ENCODE results near the gene TANC1. TPM values are rescaled to one million over a fixed set of nuclear protein-coding genes. Genes with fewer than 3 reads are reported as not detected.
"Not testable (repeated sequence)": the region's sequence is repeated elsewhere in the genome, so short reads cannot be mapped to it uniquely, and the experiment has no call there.

Gene TANC1
- polyA plus RNA-seq, 1 donor = 22.6 TPM

- DNase-seq = no peak
These were observed 127.4 kb downstream of the TANC1 start for GRCh38 chr2:159095813-159096212.

GRCh38 chr2:159096302-159096855, 127.9 kb downstream of the TANC1 start:
- 93% methylated on average over 3 of the region's 8 CpGs for WGBS (ENCODE audit: insufficient coverage, low lambda C conversion rate)
- H3K27ac ChIP-seq (ENCODE audit: low read length); DNase-seq: not testable (repeated sequence)

More at GRCh38 chr2:159095813-159096212, 127.4 kb downstream of the TANC1 start:
- Histone ChIP-seq H3K4me1 (ENCODE audit: control insufficient read depth, insufficient read depth, low read length) (peaks cover 5% of the 10 kb centered on the region), H3K27me3 (ENCODE audit: control insufficient read depth, insufficient read depth, low read length) (no peaks in the 10 kb centered on the region), H3K36me3 (ENCODE audit: control insufficient read depth, insufficient read depth, low read length) (no peaks in the 10 kb centered on the region), H3K27ac (ENCODE audit: low read length) (no peak overlapping the region), H3K4me3 (ENCODE audit: low read length) (no peak overlapping the region), H3K9me3 (ENCODE audit: control insufficient read depth, low read depth, low read length) (peaks cover 16% of the 10 kb centered on the region)
- no CpG with 5 or more reads among the region's 1 CpG for WGBS (ENCODE audit: insufficient coverage, low lambda C conversion rate)

GRCh38 chr2:159096901-159097300, 128.5 kb downstream of the TANC1 start:
- H3K4me1 ChIP-seq (ENCODE audit: control insufficient read depth, insufficient read depth, low read length) = peaks cover 5% of the 10 kb centered on the region
- H3K4me3 ChIP-seq (ENCODE audit: low read length) = no peak overlapping the region
- no peak for DNase-seq
- no peaks in the 10 kb centered on the region for H3K36me3 ChIP-seq (ENCODE audit: control insufficient read depth, insufficient read depth, low read length)
- no CpG with 5 or more reads among the region's 1 CpG for WGBS (ENCODE audit: insufficient coverage, low lambda C conversion rate)
- H3K27me3 ChIP-seq (ENCODE audit: control insufficient read depth, insufficient read depth, low read length) = no peaks in the 10 kb centered on the region
- peaks cover 16% of the 10 kb centered on the region for H3K9me3 ChIP-seq (ENCODE audit: control insufficient read depth, low read depth, low read length)
- no peak overlapping the region for H3K27ac ChIP-seq (ENCODE audit: low read length)

More at GRCh38 chr2:159096302-159096855, 127.9 kb downstream of the TANC1 start:
- not testable (repeated sequence) for H3K4me1 ChIP-seq (ENCODE audit: control insufficient read depth, insufficient read depth, low read length); H3K27me3 ChIP-seq (ENCODE audit: control insufficient read depth, insufficient read depth, low read length); H3K4me3 ChIP-seq (ENCODE audit: low read length); H3K36me3 ChIP-seq (ENCODE audit: control insufficient read depth, insufficient read depth, low read length)
- H3K9me3 ChIP-seq (ENCODE audit: control insufficient read depth, low read depth, low read length) = peaks cover 16% of the 10 kb centered on the region

GRCh38 chr2:159098361-159098760, 129.9 kb downstream of the TANC1 start:
- peaks cover 5% of the 10 kb centered on the region for H3K4me1 ChIP-seq (ENCODE audit: control insufficient read depth, insufficient read depth, low read length)
- H3K27ac ChIP-seq (ENCODE audit: low read length) = no peak overlapping the region
- H3K36me3 ChIP-seq (ENCODE audit: control insufficient read depth, insufficient read depth, low read length) = no peaks in the 10 kb centered on the region
- H3K9me3 ChIP-seq (ENCODE audit: control insufficient read depth, low read depth, low read length) = peaks cover 16% of the 10 kb centered on the region
- DNase-seq = no peak
- H3K4me3 ChIP-seq (ENCODE audit: low read length) = no peak overlapping the region
- H3K27me3 ChIP-seq (ENCODE audit: control insufficient read depth, insufficient read depth, low read length) = no peaks in the 10 kb centered on the region
- no CpG with 5 or more reads among the region's 3 CpGs for WGBS (ENCODE audit: insufficient coverage, low lambda C conversion rate)

- WGBS (ENCODE audit: insufficient coverage, low lambda C conversion rate) = no CpG with 5 or more reads among the region's 3 CpGs
- no peak overlapping the region for H3K4me3 ChIP-seq (ENCODE audit: low read length)
- H3K27ac ChIP-seq (ENCODE audit: low read length) = no peak overlapping the region
- peaks cover 16% of the 10 kb centered on the region for H3K9me3 ChIP-seq (ENCODE audit: control insufficient read depth, low read depth, low read length)
- no peaks in the 10 kb centered on the region for H3K27me3 ChIP-seq (ENCODE audit: control insufficient read depth, insufficient read depth, low read length)
- no peaks in the 10 kb centered on the region for H3K36me3 ChIP-seq (ENCODE audit: control insufficient read depth, insufficient read depth, low read length)
- DNase-seq = no peak
- H3K4me1 ChIP-seq (ENCODE audit: control insufficient read depth, insufficient read depth, low read length) = peaks cover 5% of the 10 kb centered on the region
These were observed 130.5 kb downstream of the TANC1 start for GRCh38 chr2:159098921-159099411.

- no peak for DNase-seq
- no peaks in the 10 kb centered on the region for H3K27me3 ChIP-seq (ENCODE audit: control insufficient read depth, insufficient read depth, low read length)
- H3K4me1 ChIP-seq (ENCODE audit: control insufficient read depth, insufficient read depth, low read length) = no peaks in the 10 kb centered on the region
- H3K9me3 ChIP-seq (ENCODE audit: control insufficient read depth, low read depth, low read length) = peaks cover 3% of the 10 kb centered on the region
- H3K36me3 ChIP-seq (ENCODE audit: control insufficient read depth, insufficient read depth, low read length) = no peaks in the 10 kb centered on the region
- H3K27ac ChIP-seq (ENCODE audit: low read length) = no peak overlapping the region
- no peak overlapping the region for H3K4me3 ChIP-seq (ENCODE audit: low read length)
- no CpG with 5 or more reads among the region's 8 CpGs for WGBS (ENCODE audit: insufficient coverage, low lambda C conversion rate)
These were observed 133.5 kb downstream of the TANC1 start for GRCh38 chr2:159101755-159102489.

GRCh38 chr2:159103411-159103810, 135.0 kb downstream of the TANC1 start:
- no peaks in the 10 kb centered on the region for H3K27me3 ChIP-seq (ENCODE audit: control insufficient read depth, insufficient read depth, low read length)
- no peak for DNase-seq
- no peaks in the 10 kb centered on the region for H3K36me3 ChIP-seq (ENCODE audit: control insufficient read depth, insufficient read depth, low read length)
- no peaks in the 10 kb centered on the region for H3K4me1 ChIP-seq (ENCODE audit: control insufficient read depth, insufficient read depth, low read length)
- no CpG with 5 or more reads among the region's 5 CpGs for WGBS (ENCODE audit: insufficient coverage, low lambda C conversion rate)
- H3K9me3 ChIP-seq (ENCODE audit: control insufficient read depth, low read depth, low read length) = no peaks in the 10 kb centered on the region
- no peak overlapping the region for H3K4me3 ChIP-seq (ENCODE audit: low read length)
- H3K27ac ChIP-seq (ENCODE audit: low read length) = no peak overlapping the region

GRCh38 chr2:159106109-159106508, 137.7 kb downstream of the TANC1 start:
- no peak overlapping the region for H3K4me3 ChIP-seq (ENCODE audit: low read length)
- H3K9me3 ChIP-seq (ENCODE audit: control insufficient read depth, low read depth, low read length) = no peaks in the 10 kb centered on the region
- no peaks in the 10 kb centered on the region for H3K27me3 ChIP-seq (ENCODE audit: control insufficient read depth, insufficient read depth, low read length)
- 100% methylated on average over 1 of the region's 5 CpGs for WGBS (ENCODE audit: insufficient coverage, low lambda C conversion rate)
- DNase-seq = no peak
- no peaks in the 10 kb centered on the region for H3K36me3 ChIP-seq (ENCODE audit: control insufficient read depth, insufficient read depth, low read length)
- no peaks in the 10 kb centered on the region for H3K4me1 ChIP-seq (ENCODE audit: control insufficient read depth, insufficient read depth, low read length)
- H3K27ac ChIP-seq (ENCODE audit: low read length) = no peak overlapping the region

- no peak overlapping the region for H3K27ac ChIP-seq (ENCODE audit: low read length)
- 100% methylated on average over 2 of the region's 12 CpGs for WGBS (ENCODE audit: insufficient coverage, low lambda C conversion rate)
These were observed 139.9 kb downstream of the TANC1 start for GRCh38 chr2:159108181-159108893.

GRCh38 chr2:159109517-159109916, 141.1 kb downstream of the TANC1 start:
- Histone ChIP-seq H3K9me3 (ENCODE audit: control insufficient read depth, low read depth, low read length) (no peaks in the 10 kb centered on the region), H3K4me1 (ENCODE audit: control insufficient read depth, insufficient read depth, low read length) (no peaks in the 10 kb centered on the region), H3K4me3 (ENCODE audit: low read length) (no peak overlapping the region), H3K36me3 (ENCODE audit: control insufficient read depth, insufficient read depth, low read length) (no peaks in the 10 kb centered on the region), H3K27ac (ENCODE audit: low read length) (no peak overlapping the region), H3K27me3 (ENCODE audit: control insufficient read depth, insufficient read depth, low read length) (no peaks in the 10 kb centered on the region)
- 100% methylated on average over 1 of the region's 3 CpGs for WGBS (ENCODE audit: insufficient coverage, low lambda C conversion rate)
- no peak for DNase-seq

More at GRCh38 chr2:159108181-159108893, 139.9 kb downstream of the TANC1 start:
- DNase-seq = no peak
- H3K4me3 ChIP-seq (ENCODE audit: low read length) = no peak overlapping the region
- H3K9me3 ChIP-seq (ENCODE audit: control insufficient read depth, low read depth, low read length) = no peaks in the 10 kb centered on the region
- no peaks in the 10 kb centered on the region for H3K27me3 ChIP-seq (ENCODE audit: control insufficient read depth, insufficient read depth, low read length)
- H3K36me3 ChIP-seq (ENCODE audit: control insufficient read depth, insufficient read depth, low read length) = no peaks in the 10 kb centered on the region
- no peaks in the 10 kb centered on the region for H3K4me1 ChIP-seq (ENCODE audit: control insufficient read depth, insufficient read depth, low read length)
